Bronchial epithelial cell (primary cell): ENCODE results near the gene CYP1B1. TPM values are rescaled to one million over a fixed set of nuclear protein-coding genes. Genes with fewer than 3 reads are reported as not detected.

Source experiments
- DNase-seq: peaks from one replicate; pipeline ENCODE4 v3.0.0-alpha.2; 2010; ENCODE audit warnings: low read depth
- FAIRE-seq: peaks from 2 replicates; lab custom pipeline; 2011; peaks lifted over from hg19 to GRCh38; lab: Jason Lieb, UNC
- H3K27me3 ChIP-seq: 2 replicates; pipeline ENCODE4 v1.5.1; 2011; ENCODE audit warnings: low read length; ENCODE audit not compliant: control insufficient read depth, insufficient read depth
- H3K36me3 ChIP-seq: 2 replicates; pipeline ENCODE4 v1.5.1; 2011; ENCODE audit warnings: low read length; ENCODE audit not compliant: control insufficient read depth, insufficient read depth
- H3K4me3 ChIP-seq: 2 replicates; pipeline ENCODE4 v1.5.1; 2011; ENCODE audit warnings: mild to moderate bottlenecking, low read depth, low read length, control low read depth
- total RNA-seq: library from RNA; depleted of rRNA; stranded (reverse); fragments of >200 nt; gene quantifications from 2 replicates; pipeline ENCODE4 v1.2.1, GENCODE V29; 2014
- TF ChIP-seq, protein P1 (sequence below): IDR thresholded peaks from 2 replicates; pipeline ENCODE4 v1.5.1; 2011; ENCODE audit warnings: mild to moderate bottlenecking, moderate library complexity, low read length, control low read depth, inconsistent platforms; ENCODE audit not compliant: insufficient read depth, severe bottlenecking

CYP1B1 gene
- total RNA-seq, 1 donor from 2014 or later, result 5.8 TPM

DNA sequence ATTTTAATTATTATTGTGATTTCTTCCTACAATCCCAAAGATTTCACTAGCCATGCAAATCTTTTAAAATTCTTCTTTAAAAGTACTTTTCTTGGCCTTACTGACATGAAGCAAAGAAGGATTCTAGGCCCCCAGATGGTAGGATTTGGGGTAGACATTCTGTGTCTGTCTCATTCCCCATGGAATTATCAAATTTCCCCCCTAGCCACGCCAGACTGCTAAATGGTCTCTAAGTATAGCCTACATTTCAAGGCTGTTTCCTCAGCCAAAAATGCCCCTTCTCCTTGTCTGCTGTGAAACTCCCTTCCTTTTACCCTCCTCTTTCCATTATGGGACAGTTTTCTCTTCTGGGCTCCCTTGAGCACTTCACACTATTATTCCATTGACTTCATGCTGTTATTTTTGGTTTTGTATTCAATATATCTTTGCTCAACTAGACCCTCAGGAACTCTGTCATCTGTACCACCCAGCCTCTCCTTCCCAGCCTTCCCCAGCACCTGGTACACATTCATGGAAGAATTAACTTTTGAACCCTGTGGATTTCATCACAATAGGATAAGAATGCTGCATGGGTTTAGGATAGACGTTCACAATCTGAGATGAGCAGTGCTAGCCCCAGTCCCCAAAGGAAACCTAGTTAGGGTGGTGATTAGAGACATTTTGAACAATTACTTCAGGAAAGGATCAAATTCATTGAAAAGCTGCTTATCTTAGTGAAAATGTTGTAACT is 21.5 kb upstream of the CYP1B1 start:
- Histone ChIP-seq H3K4me3 (no peak overlapping the region), H3K27me3 (no peaks in the 10 kb centered on the region), H3K36me3 (no peaks in the 10 kb centered on the region)
- TF ChIP-seq, protein P1, sequence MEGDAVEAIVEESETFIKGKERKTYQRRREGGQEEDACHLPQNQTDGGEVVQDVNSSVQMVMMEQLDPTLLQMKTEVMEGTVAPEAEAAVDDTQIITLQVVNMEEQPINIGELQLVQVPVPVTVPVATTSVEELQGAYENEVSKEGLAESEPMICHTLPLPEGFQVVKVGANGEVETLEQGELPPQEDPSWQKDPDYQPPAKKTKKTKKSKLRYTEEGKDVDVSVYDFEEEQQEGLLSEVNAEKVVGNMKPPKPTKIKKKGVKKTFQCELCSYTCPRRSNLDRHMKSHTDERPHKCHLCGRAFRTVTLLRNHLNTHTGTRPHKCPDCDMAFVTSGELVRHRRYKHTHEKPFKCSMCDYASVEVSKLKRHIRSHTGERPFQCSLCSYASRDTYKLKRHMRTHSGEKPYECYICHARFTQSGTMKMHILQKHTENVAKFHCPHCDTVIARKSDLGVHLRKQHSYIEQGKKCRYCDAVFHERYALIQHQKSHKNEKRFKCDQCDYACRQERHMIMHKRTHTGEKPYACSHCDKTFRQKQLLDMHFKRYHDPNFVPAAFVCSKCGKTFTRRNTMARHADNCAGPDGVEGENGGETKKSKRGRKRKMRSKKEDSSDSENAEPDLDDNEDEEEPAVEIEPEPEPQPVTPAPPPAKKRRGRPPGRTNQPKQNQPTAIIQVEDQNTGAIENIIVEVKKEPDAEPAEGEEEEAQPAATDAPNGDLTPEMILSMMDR, result no peak
- DNase-seq, result no peak
- no peak for FAIRE-seq

DNA sequence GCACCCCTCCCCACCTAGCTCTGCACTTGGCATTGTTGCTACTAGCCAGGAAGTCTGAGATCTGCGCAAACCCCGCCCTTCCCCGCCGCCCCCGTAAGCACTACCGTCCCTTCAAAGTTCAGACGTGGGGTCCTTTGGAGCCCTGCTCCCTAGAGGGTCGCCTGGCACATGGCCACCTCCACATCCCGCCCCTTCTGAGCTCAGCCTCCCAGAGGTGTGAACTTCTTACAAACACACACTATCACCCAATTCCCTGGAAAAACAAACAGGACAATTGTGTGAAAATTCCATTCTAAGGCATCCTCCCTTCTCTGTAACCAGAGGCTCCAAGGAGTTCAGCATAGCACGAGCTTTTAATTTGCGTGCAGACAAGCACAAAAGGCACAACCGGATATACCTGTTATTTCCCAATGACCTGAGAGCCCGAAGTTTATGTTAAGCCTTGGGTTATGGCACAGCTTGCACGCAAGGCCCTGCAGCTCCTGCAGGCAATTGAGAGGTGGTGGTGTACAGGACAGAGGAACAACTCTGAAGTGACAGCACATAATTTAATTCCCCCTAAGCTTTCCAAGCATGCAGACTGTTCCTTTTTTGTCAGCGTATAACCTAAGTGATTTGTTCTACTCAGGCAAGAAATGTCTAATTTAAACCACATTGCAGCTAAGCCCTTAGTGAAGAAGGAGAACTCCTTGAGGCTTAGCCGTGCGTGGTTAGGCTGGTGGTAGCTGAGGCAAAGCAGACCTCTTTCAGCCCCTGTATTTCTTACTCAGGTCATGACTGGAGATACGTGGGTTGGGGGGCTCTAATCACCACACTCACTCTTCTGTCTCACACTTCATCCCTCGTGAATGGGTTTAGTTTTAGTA is 20.3 kb upstream of the CYP1B1 start:
- no peaks in the 10 kb centered on the region for H3K27me3 ChIP-seq
- H3K4me3 ChIP-seq, result no peak overlapping the region
- FAIRE-seq, result peak; percentile 66
- H3K36me3 ChIP-seq, result no peaks in the 10 kb centered on the region
- DNase-seq, result peak; percentile 93
- TF ChIP-seq, protein P1, result no peak

DNA sequence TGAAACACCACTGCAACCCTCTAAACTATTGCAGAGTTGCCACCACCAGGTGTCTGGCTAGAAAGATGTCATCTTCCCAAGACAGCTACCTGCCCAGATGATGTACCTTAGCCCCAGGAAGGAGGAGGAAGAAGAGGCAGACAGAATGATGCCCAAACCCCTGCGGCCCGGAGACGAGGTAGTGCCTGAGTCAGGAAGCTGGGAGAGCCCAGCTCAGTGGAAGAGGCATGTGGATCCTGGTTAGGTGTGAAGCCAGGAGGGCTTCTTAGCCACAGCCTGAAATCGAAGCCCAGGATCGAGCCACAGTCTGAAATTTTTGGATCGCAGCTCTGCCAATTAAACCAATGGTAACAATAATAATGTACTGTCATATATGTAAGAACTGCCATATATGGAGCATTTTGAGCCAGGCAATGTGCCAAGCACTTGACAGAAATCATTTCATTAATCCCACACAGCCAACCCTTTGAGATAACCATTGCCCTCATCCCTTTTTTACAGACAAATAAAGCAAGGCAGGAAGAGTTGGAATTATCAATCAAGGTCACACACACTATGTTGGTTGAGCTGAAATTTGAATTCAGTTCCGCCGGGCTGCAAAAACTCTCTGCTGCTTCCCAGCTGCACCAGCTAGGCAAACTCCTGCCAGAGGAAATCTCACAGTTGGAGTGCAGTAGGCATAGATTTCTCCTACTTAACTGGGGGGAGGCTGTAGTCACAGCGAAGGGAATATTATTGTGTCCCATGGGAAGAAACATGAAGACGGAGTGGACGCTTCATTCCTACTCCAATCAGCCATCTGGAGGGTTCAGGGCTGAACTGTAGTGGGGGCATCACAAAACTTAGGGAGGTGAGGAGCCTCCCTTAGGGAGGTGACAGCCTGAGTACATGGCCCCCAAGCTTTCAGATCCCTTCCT is 19.4 kb upstream of the CYP1B1 start:
- H3K27me3 ChIP-seq, result no peaks in the 10 kb centered on the region
- no peaks in the 10 kb centered on the region for H3K36me3 ChIP-seq
- no peak for FAIRE-seq
- no peak overlapping the region for H3K4me3 ChIP-seq
- TF ChIP-seq, protein P1, result no peak
- no peak for DNase-seq

DNA sequence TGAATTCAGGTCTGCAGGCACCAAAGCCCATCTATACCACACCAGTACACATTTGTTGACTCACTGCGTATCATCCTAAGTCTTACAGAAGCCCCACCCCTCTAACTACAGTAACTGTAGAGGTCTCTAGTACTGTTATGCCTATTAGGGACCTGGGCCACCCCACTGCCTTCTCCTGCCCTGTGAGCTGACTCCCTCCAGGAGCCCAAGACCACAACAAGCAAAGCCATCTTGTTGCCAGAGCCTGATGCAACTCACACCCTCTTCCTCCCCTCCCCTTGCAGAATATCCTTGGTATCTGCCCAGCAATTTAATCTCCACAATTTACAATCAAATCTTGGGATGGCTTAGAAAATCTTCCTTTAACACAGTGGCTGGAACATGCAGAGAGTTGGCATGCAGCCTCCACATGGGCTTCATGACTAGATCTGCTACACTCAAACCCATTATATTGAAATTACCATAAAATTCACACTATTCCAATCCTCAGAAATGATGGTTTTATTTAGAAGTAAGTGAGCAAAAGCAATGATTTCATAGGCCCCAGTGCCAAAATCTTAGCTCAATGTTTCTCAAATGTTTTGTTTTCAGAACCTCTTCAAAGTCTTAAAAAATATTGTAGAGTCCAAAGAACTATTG is 17.7 kb upstream of the CYP1B1 start:
- no peak overlapping the region for H3K4me3 ChIP-seq
- DNase-seq (peak; percentile 55), FAIRE-seq (no peak)
- H3K27me3 ChIP-seq, result no peaks in the 10 kb centered on the region
- TF ChIP-seq, protein P1, result no peak
- no peaks in the 10 kb centered on the region for H3K36me3 ChIP-seq

DNA sequence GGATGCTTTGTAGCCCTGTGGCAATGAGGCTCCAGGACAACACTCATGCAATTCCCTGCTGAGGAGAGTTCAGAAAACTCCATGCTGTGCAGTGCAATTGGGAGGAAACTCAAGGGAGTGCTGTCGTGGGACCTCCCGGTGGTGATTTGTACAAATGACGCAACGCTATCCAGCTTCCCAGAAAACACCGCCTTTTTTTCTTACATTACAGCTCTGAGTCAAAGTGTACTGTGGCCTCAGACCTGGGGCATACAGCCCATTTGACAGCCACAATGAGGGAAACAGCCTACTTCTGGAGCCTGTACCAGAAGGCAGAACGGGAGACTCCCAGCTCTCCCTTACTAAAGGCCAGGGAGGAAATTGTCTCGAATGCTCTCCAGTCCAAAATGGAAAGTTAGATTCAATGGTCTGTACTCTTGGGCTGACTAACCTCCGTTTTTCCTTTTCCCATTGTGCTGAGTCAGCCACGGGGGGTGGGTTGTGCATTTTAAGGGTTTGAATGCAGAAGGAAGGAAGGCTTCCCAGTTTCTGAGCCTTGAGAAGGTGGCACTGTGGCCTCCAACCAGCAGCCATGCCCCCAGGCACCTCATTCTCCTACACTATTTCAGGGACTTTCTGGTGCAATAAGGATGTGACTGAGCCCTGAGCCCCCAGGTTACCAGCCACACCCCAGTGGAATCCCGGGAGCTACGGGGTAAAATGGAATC is 16.4 kb upstream of the CYP1B1 start:
- TF ChIP-seq, protein P1, result no peak
- DNase-seq, result no peak
- no peaks in the 10 kb centered on the region for H3K27me3 ChIP-seq
- no peaks in the 10 kb centered on the region for H3K36me3 ChIP-seq
- no peak overlapping the region for H3K4me3 ChIP-seq
- FAIRE-seq, result no peak
